OCI-LY7 (cell line): ENCODE results near the gene HDGFL3.

Experiments
- CTCF ChIP-seq: fragments of 200-600 bp; sonication (generic); conservative IDR thresholded peaks from 2 replicates; pipeline ENCODE4 v1.5.1; 2014; ENCODE audit warnings: mild to moderate bottlenecking, antibody characterized with exemption, low read length, moderate library complexity, mixed read lengths
- EZH2phosphoT487 ChIP-seq: fragments of 200-600 bp; sonication (generic); IDR thresholded peaks from 2 replicates; pipeline ENCODE4 v1.6.1; 2018; ENCODE audit warnings: low read depth, borderline replicate concordance, mild to moderate bottlenecking, mixed run types, antibody characterized with exemption, low read length, moderate library complexity, mixed read lengths

GRCh38 chr15:83200162-83200561 is 7.5 kb downstream of the HDGFL3 start:
- TF ChIP-seq CTCF (no peak), EZH2phosphoT487 (no peak)
